Occipital lobe (tissue), 2 donors: ENCODE data around the gene TMEM178B. TPM values are rescaled to one million over a fixed set of nuclear protein-coding genes. Genes with fewer than 3 reads are reported as not detected.
"Not testable (repeated sequence)": the region's sequence is repeated elsewhere in the genome, so short reads cannot be mapped to it uniquely, and the experiment has no call there.

Experiments used
- DNase-seq: peaks from one replicate; lab custom pipeline; 2025; lab: John Stamatoyannopoulos, UW
- total RNA-seq: library from RNA; depleted of rRNA; stranded (reverse); fragments of >200 nt; gene quantifications from one replicate; pipeline ENCODE4 v1.2.3, GENCODE V29; 2014

The TMEM178B gene
- total RNA-seq: 50.7 TPM

DNA sequence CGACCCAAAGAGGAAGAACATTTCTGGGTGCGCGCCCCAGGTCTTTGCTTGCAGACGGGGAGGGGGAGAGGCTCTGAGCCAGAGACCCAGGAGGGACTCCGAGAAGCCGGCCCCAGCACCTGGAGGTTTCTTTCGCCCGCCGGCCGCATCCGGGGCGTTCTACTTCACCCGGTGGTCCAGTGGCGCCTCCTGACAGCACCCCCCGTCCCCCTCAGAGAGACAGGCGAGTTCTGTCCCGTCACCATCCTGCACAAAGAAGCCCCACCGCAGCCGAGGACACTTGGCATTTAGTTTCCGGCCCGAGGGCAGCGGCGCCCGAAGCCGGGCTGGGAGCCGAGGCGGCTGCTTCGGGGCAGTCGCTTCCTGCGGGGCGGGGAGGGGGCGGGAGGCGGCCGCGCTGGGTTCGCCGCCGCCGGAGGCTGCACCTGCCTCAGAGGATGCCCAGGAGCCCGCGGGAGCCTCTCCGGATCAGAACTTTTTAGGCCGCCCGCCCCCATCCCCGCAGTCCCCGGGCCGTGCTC is at the start of gene TMEM178B:
Gene TMEM178B (plus strand): TSS at position 424 of the 521 bp plus-strand sequence.
- no peak for DNase-seq

DNA sequence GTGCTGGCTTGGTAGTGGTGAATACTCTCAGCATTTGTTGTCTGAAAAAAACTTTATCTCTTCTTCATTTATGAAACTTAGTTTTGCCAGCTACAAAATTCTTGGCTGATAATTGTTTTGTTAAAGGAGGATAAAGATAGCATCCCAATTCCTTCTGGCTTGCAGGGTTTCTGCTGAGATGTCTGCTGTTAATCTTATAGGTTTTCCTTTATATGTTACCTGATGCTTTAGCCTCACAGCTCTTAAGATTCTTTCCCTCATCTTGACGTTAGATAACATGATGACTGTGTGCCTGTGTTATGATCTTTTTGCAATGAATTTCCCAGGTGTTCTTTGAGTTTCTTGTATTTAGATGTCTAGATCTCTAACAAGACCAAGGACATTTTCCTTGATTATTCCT is 49.2 kb upstream of the TMEM178B start:
- no peak for DNase-seq

DNA sequence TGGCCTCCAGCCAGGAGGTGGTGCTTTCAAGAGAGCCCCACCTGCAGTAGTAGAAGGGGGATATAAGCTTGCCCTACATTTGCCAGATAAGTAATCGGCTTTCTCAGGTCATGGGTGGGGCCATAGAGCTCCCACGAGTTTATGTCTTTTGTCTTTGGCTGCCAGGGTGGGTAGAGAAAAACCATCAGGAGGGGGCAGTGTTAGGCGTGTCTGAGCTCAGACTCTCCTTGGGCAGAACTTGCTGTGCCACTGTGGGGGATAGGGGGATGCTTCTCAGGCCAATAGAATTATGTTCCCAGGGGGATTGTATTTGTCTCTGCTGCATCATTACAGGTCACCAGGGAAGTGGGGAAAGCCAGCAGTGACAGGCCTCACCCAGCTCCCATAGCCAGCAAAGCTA is 46.8 kb upstream of the TMEM178B start:
- DNase-seq: no peak

DNA sequence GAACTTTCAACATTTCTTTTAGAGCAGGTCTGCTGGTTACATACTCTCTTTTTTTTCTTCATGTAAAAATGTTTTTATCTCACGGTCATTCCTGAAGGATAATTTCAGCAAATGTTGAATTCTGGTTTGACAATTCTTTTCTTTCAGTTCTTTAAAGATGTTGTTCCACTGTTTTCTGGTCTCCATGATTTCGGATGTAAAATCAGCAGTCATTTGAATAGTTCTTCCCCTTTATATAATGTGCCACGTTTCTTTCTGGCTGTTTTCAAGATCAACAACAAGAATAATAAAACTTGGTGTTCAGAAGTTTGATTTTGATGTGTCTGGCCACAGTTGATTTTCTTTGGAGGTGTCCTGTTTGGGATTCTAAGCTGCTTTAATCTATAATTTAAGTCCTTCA is 45.1 kb upstream of the TMEM178B start:
- DNase-seq: no peak

DNA sequence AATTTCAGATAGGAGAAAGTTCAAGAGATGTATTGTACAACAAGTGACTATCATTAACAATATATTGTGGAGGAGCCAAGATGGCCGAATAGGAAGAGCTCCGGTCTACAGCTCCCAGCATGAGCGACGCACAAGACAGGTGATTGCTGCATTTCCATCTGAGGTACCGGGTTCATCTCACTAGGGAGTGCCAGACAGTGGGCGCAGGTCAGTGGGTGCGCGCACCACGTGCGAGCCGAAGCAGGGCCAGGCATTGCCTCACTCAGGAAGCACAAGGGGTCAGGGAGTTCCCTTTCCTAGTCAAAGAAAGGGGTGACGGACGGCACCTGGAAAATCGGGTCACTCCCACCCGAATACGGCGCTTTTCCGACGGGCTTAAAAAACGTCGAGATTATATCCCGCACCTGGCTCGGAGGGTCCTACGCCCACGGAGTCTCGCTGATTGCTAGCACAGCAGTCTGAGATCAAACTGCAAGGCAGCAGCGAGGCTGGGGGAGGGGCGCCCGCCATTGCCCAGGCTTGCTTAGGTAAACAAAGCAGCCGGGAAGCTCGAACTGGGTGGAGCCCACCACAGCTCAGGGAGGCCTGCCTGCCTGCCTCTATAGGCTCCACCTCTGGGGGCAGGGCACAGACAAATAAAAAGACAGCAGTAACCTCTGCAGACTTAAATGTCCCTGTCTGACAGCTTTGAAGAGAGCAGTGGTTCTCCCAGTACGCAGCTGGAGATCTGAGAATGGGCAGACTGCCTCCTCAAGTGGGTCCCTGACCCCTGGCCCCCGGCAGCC is 41.1 kb upstream of the TMEM178B start:
- not testable (repeated sequence) for DNase-seq

DNA sequence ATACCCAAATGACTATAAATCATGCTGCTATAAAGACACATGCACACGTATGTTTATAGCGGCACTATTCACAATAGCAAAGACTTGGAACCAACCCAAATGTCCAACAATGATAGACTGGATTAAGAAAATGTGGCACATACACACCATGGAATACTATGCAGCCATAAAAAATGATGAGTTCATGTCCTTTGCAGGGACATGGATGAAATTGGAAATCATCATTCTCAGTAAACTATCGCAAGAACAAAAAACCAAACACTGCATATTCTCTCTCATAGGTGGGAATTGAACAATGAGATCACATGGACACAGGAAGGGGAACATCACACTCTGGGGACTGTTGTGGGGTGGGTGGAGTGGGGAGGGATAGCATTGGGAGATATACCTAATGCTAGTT is 35.8 kb upstream of the TMEM178B start:
- not testable (repeated sequence) for DNase-seq

DNA sequence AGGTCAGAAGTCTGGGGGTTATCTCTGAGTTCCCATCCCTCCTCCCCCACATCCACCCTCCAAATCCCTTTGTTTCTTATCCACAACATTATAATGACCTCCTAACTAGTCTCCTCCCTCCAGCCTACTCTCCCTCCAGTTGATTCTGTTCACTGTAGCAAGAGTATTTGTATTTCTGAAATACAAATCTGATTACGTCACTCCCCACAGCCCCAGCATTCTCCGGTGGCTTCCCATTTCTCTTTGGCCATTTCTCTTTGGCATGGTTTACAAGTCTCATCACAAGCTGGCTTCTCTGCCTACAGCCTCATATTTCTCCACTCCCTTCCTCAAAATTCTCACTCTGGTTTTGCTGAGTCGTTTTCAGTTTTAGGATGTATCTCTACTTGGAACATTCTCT is 34.5 kb upstream of the TMEM178B start:
- no peak for DNase-seq

DNA sequence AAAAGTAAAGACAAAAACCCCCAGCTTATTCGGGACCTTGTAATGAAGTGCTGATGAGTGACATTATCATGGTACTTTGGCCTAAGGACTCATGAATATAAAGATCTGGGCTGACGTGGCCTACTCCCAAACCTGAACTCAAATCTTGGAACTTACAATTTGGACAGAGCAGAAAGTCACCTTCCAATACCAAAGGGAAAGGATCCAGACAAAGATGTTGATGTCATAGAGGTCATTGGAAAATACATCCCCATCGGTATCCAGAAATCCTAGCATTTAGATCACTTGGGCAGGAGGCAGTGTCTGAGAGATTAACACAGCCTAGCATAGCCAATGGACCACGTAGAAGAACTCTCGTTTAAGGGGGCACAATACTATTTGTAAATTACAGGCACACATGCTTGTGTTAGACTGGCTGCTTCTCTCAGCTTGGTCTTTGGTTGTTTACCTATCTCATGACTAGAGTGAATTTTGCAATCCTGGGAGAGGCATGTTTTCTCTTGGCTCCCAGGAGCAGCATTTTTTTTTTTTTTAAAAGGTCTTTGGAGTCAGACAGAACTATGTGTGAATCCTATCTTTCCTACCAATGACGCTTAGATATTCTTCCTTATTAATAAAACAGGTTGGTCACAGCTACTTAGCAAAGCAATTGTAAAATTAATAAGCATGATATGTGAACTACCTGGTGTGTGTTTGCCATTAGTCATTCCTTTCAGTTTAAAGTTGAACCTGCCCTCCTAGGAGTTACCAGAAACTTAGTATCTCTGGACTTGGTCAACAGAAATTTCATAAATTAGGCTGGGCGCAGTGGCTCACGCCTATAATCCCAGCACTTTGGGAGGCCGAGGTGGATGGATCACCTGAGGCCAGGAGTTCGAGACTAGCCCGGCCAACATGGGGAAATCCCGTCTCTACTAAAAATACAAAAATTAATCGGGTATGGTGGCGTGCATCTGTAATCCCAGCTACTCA is 31.4 kb upstream of the TMEM178B start:
- no peak for DNase-seq

DNA sequence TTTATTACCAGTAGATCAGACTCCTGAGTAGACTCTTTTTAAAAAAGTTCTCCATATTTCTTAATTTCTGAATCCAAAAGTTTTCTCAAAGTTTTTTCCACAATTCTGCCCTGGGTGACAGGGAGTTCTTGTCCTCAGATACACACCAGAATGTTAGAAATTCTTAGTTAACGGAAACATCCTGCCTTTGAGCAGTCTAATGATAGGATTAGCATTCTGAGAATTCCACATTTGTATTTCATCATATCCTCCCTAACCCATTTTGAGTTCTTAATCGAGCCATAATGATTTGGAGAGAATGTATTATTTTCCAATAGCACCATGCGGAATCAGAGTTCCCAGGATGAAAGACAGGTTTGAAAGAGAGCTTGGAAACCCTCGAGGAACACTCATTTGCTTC is 30.2 kb upstream of the TMEM178B start:
- DNase-seq: no peak

DNA sequence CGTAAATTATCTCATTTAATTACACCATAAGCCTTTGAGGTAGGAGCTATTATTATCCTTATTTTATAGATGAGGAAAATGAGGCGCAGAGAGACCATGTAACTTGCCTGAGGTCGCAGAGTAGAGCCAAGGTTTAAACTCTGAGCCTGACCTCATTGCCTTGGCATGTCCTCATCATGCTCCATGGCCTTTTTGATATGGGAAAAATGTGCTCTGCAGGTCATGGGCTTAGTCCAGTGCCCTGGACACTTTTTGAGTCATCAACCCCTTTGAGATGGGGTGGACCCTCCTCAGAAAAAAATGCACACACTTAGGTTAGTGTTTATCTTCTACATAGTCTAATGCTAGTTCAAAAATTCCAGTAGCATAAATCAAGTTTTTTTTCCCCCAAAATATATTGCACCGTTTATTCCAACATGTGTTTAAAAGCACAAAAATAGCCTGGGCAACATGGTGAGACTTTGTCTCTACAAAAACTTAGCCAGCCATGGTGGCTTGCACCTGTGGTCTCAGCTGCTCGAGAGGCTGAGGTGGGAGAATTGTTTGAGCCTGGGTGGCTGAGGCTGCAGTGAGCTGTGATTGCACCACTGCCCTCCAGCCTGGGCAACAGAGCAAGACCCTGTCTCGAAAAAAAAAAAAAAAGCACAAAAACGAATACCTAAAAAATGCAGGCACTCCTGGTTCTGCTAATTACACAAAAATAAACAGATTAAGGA is 28.6 kb upstream of the TMEM178B start:
- no peak for DNase-seq

DNA sequence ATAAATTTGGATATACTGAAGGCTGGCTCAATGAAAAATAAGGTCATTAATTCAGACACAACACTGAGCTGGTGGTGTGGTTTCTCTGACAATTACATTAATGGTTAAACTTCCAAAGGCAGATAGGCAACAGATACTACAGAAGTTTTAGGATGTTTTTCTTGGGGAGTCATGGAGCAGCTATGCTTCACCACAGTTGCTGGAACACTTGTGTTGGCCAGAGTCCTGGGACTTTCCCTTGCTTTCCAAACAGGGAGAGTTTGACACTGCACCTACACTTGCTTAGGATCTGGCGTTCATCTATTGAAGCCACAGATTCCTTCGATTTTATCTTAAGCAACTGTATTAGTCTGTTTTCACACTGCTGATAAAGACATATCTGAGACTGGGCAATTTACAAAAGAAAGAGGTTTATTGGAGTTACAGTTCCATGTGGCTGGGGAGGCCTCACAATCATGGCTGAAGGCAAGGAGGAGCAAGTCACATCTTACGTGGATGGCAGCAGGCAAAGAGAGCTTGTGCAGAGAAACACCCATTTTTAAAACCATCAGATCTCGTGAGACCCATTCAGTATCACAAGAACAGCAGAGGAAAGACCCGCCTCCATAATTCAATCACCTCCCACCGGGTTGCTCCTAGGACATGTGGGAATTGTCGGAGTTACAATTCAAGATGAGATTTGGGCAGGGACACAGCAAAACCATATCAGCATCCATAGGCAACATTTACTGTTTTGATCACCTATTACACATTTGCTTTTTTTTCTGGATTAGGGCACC is 27.8 kb upstream of the TMEM178B start:
- DNase-seq: no peak

DNA sequence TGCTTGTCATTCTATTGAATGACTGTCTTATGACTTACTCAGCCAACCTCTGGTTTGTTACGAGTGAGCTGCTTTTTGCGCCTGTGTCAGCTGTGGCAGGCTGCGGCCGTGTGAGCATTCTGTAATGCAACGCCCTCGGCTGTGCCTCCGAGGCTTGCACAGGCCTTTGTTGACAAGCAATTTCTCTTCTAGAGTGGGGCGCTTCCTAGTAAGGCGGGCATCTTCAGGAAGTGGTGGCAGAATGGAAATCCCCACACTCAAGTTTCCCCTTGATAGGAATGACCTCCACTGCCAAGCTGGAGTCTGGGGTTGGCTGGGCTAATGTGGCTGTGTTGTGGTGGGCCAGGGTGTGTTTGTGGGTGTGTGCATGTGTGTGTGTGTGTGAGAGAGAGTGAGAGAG is 20.2 kb upstream of the TMEM178B start:
- DNase-seq: no peak

DNA sequence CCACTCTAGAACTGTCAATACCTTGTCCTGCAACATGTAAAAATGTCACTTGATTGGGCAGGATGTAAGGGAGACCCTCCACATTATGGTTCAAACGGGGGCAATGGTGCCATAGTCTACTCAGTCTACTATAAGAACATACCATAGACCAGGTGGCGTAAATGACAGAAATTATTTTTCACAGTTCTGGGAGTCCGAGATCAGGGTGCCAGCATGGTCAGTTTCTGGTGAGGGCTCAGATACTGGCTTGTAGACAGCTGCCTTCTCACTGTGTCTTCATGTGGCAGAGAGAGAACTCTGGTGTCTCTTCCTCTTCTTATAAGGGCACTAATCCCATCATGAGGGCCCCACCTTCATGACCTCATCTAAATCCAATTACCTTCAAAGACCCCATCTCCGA is 18.7 kb upstream of the TMEM178B start:
- DNase-seq: no peak

DNA sequence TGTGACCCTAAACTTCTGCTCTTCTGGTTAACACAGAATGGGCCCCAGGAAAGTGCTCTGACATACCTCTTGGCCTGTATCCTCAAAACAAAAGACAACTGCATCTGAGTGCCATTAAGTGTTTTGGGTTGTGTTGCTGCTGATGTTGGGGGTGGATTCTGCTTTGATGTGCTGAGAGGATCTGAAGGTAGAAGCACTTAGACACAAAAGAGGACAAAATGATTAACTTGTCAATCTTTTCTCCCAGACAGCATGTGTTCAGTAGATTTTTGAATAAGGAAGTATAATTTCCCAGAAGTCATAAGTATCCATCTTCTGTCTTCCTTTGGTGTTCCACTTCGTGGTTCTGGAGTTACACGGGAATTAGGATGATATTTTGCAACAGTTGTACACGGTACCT is 16.1 kb upstream of the TMEM178B start:
- DNase-seq: no peak

DNA sequence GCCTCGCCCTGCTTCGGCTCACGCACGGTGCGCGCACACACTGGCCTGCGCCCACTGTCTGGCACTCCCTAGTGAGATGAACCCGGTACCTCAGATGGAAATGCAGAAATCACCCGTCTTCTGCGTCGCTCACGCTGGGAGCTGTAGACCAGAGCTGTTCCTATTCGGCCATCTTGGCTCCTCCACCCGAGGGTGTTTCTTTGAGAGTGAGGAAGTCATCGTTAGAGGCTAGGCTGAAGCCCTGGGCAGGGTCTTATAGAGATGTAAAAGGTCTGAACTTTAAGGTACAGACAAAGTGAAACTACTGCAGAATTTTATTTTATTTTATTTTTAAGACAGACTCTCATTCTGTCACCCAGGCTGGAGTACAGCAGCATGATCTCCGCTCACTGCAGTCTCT is 6.0 kb upstream of the TMEM178B start:
- not testable (repeated sequence) for DNase-seq

DNA sequence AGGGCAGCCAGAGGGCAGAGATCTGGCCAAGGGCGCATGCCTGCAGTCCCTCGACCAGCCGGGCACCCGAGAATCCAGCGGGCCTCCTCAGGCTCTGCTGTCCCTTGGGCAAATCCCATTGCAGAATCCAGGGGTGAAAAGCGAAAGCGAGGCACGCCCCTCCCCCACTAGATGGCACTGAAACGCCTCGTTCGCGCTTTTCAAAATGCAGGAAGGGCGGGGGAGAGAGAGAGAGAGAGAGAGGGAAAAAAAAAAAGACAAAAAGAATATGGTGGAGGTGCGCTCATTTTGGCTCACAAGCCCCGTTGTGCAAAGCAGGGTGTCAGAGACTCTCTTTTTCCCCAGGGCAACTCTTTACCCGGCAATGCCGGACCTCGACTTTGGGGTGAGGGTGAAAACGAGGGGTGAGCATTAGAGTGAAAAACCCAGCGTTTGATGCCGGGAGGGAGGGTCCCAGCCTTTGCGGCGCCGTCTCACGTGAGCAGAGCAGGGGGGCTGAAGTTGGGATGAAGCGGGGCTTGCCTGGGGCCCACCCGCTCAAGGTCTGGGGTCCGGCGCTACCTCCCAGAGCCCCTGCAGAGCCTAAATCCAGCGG is 2.5 kb upstream of the TMEM178B start:
- peak; percentile 77 for DNase-seq

DNA sequence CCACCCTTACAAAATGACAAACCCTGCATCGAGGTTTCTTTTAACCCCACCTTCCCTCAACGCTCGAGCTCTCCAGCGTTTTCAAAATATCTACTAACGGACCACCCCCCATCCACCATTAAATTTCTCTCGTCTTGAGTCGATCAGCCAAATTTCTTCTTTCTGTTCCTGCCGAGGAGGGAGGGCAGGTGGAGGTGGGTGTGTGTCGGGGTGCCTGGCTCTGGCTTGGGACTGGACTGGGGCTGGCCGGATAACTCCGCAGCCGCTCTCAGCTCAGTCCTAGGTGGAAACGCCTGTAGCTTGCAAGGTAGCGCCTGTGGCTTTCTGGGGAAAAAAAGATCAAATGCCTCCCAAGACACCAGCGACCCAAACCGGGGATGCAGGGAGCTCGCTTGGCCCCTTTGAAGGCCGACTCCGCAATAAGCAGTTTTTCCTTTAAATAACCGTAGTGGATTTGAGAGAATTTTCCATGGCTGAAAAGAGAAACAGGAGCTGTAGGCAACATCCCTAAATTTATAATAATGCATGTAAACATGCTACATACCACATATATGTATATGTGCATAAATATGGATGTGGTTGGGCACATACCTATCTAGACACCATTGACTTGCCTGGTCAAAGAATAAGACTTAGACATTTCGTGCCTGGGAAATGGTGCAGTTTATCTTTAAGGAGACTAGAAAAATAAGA is 1.9 kb upstream of the TMEM178B start:
- peak; percentile 24 for DNase-seq

DNA sequence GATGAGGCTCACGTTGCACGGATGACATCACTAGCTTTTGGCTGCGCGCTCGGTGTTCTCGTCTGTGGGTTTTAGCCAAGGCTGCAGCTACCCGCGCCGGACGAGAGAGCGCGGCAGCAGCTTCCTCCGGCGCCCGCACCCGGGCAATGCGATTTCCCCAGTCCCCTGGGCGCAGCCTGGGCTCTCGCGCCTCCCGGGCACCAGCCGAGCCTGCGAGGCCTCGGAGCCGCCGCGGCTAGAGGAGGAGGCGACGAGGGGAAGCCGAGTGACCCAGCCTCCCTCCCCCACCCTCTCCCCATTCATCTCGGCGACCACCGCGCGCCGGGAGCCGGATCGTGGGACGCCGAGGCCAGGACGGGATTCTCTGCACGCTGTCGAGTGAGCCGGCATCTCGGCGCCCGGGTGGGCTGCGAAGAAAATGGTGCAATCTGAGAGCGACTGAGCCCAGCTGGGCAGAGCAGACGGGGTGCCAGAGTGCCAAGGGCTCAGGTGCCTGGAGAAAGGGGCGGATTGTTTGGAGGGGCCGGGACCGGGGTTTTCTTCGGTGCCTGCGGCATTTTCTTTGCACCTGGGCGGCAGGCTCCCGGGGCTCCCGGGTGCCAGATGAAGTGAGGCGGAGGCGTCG is 1.2 kb upstream of the TMEM178B start:
- peak; percentile 76 for DNase-seq

DNA sequence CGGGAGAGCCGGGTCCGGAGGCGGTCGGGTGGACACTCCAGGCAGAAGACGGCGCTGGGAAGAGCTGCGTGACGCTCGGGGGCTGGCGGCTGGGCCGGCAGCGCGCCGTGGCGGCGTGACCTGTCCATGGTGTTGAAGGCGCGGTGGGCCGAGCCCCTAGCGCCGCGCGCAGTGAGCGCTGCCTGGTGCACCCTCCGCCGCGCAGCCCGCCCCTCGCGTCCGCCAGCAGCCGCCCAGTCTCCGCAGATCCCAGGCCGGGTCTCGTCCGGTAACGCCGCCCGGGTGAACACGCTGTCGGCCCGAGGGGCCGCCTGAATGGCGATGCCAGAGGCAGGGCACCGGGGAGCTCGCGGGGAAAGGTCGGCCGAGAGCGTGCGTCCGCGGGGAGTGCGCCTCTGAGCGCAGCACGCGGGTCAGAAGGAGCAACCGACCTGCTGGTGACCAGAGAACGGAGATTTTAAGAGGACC is 657 bp upstream of the TMEM178B start:
- peak; percentile 63 for DNase-seq
